ENCODE results near the gene MS4A3.

DNA sequence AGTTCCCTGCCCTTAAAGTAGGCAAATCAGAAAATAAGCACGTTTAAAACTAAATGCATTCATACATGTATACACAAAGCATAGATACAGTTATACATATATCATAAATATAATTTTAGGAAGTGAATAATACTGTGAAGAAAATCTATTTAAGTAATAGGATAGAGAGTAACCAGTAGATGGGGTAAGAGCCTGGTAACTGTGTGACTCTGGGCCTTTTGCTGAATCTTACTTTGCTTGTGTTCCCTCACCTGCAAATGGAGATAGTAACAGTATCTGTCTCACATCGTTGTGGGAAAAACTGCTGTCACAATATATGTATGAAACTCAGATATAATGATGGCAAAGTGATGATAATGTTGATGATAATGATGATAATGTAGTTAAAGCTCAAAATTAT, 61.9 kb downstream of the MS4A3 start:
- TF ChIP-seq POLR2AphosphoS5 (IDR thresholded peaks at IDR 0.05): no peak
- no peak for TF ChIP-seq CTCF (IDR thresholded peaks at IDR 0.05)
- no peak for TF ChIP-seq POLR2A (IDR thresholded peaks at IDR 0.05)
